OCI-LY7 (cell line): ENCODE results near the gene HCN3.
"Not testable (repeated sequence)": the region's sequence is repeated elsewhere in the genome, so short reads cannot be mapped to it uniquely, and the experiment has no call there.

ENCODE experiments used
- EZH2phosphoT487 ChIP-seq: fragments of 200-600 bp; sonication (generic); IDR thresholded peaks from 2 replicates; pipeline ENCODE4 v1.6.1; 2018; ENCODE audit warnings: low read depth, borderline replicate concordance, mild to moderate bottlenecking, mixed run types, antibody characterized with exemption, low read length, moderate library complexity, mixed read lengths
- TF ChIP-seq, protein P1 (sequence below): fragments of 200-600 bp; sonication (generic); conservative IDR thresholded peaks from 2 replicates; pipeline ENCODE4 v1.5.1; 2014; ENCODE audit warnings: mild to moderate bottlenecking, antibody characterized with exemption, low read length, moderate library complexity, mixed read lengths

DNA sequence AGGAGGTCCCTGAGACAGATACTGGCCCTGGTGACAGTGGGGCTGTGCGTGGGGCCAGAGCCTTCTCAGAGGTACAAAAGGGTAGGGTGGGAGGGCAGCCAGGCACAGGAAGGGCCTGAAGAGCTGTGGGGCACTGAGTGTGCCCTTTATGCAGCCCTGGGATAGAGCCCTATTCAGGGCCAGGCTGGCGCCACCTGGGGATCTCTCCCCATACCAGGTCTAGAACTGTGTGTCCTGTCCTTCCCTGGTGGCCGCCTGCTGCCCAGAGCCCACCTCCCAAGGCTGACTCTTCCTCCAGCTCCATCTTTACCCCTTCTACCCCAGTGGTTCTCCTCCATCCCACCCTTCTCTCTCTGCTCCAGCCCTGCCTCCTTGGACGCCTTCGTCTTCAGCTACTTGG lies 43.8 kb upstream of the HCN3 start:
- TF ChIP-seq, protein P1, sequence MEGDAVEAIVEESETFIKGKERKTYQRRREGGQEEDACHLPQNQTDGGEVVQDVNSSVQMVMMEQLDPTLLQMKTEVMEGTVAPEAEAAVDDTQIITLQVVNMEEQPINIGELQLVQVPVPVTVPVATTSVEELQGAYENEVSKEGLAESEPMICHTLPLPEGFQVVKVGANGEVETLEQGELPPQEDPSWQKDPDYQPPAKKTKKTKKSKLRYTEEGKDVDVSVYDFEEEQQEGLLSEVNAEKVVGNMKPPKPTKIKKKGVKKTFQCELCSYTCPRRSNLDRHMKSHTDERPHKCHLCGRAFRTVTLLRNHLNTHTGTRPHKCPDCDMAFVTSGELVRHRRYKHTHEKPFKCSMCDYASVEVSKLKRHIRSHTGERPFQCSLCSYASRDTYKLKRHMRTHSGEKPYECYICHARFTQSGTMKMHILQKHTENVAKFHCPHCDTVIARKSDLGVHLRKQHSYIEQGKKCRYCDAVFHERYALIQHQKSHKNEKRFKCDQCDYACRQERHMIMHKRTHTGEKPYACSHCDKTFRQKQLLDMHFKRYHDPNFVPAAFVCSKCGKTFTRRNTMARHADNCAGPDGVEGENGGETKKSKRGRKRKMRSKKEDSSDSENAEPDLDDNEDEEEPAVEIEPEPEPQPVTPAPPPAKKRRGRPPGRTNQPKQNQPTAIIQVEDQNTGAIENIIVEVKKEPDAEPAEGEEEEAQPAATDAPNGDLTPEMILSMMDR: not testable (repeated sequence)
- TF ChIP-seq EZH2phosphoT487: not testable (repeated sequence)
